Fibroblast of gingiva (primary cell): Measurements from ENCODE around the gene IQCH.

Experiments
- DNase-seq: peaks from one replicate; pipeline ENCODE4 v3.0.0-alpha.2; 2011; ENCODE audit warnings: low read depth

Gene IQCH

GRCh38 chr15:67533873-67534272, 279.3 kb downstream of the IQCH start:
- DNase-seq = no peak

- DNase-seq = no peak
Observed at GRCh38 chr15:67534360-67534759, 279.8 kb downstream of the IQCH start.

- DNase-seq = no peak
Observed at GRCh38 chr15:67537771-67538170, 283.2 kb downstream of the IQCH start.

- DNase-seq = peak; percentile 71
Observed at GRCh38 chr15:67542420-67543347, 288.1 kb downstream of the IQCH start, which contains the start of gene MAP2K5. Gene MAP2K5 (plus strand): TSS chr15:67542703. CDS start chr15:67543336, 633 bp downstream.

GRCh38 chr15:67543348-67543718, 288.7 kb downstream of the IQCH start:
- DNase-seq = no peak

GRCh38 chr15:67544475-67544874, 289.9 kb downstream of the IQCH start:
- DNase-seq = no peak

- DNase-seq = no peak
Observed at GRCh38 chr15:67545864-67546263, 291.3 kb downstream of the IQCH start.

- DNase-seq = no peak
Observed at GRCh38 chr15:67547064-67547463, 292.5 kb downstream of the IQCH start.

GRCh38 chr15:67547836-67548235, 293.2 kb downstream of the IQCH start:
- DNase-seq = no peak

GRCh38 chr15:67548236-67548852, 293.8 kb downstream of the IQCH start:
- DNase-seq = no peak

- DNase-seq = no peak
Observed at GRCh38 chr15:67548862-67549651, 294.5 kb downstream of the IQCH start.

- DNase-seq = no peak
Observed at GRCh38 chr15:67549736-67550135, 295.1 kb downstream of the IQCH start.

- no peak for DNase-seq
Observed at GRCh38 chr15:67550522-67550921, 295.9 kb downstream of the IQCH start.

GRCh38 chr15:67551207-67551743, 296.7 kb downstream of the IQCH start:
- DNase-seq = no peak
